ENCODE results near the gene RHBG. TPM values are rescaled to one million over a fixed set of nuclear protein-coding genes. Genes with fewer than 3 reads are reported as not detected.

Gene RHBG
- total RNA-seq, 1 experiment from 2014 or later: not detected

- H3K27me3 ChIP-seq (replicated peaks): peaks cover 12% of the 10 kb centered on the region
- no peak for DNase-seq (ENCODE audit: low read depth in 1 of 2, low spot score in 2 of 2)
Measured at GRCh38 chr1:156394835-156395461, 25.9 kb downstream of the RHBG start.

GRCh38 chr1:156399355-156400125 is 30.5 kb downstream of the RHBG start:
- no peaks in the 10 kb centered on the region for H3K9me3 ChIP-seq (replicated peaks)
- no peak overlapping the region for H3K4me3 ChIP-seq
- no peak overlapping the region for H3K27ac ChIP-seq
- H3K36me3 ChIP-seq: no peaks in the 10 kb centered on the region
- no peaks in the 10 kb centered on the region for H3K4me1 ChIP-seq (replicated peaks)
- H3K27me3 ChIP-seq (replicated peaks): peaks cover 12% of the 10 kb centered on the region
- no peak for DNase-seq (ENCODE audit: low read depth in 1 of 2, low spot score in 2 of 2)

More at GRCh38 chr1:156394835-156395461, 25.9 kb downstream of the RHBG start:
- Histone ChIP-seq H3K27ac (no peak overlapping the region), H3K9me3 (replicated peaks) (no peaks in the 10 kb centered on the region), H3K36me3 (no peaks in the 10 kb centered on the region), H3K4me1 (replicated peaks) (no peaks in the 10 kb centered on the region), H3K4me3 (no peak overlapping the region)

DNA sequence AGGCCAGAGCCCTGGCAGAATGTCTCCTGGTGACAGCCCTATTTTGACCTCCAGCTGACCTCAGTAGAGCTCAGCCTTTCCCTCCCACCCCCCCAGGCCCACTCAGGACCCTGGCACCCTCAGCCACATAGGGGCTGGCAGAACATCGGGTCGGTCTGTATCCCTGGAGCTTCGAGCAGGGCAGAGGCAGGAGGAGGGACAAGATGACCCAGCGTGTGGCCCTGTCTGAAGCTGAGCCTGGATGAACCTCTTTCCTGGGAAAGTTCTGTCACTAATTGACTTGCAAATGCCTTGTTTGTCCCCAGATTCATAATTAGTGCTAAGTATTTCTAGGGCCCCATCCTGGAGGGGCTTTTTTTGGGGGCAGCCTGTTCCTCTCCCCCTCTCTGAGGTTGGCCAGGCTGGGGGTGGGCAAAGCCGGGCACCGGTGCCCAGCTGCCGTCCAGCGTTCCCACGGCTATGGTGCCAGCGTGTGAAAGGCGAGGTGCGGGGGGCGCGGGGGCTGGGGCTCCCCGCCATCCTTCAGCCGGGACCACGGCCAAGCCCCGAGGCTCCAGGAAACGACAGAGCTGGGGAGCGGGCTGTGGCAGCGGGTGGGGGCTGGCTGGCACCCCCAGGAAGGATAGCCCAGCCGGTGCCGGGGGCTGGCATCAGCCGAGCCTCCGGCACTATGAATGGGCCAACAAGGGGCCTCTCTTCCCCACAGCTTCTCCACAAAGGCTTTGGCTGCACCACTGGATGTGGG is 31.4 kb downstream of the RHBG start:
- no peak for DNase-seq (ENCODE audit: low read depth in 1 of 2, low spot score in 2 of 2)
- no peaks in the 10 kb centered on the region for H3K4me1 ChIP-seq (replicated peaks)
- peaks cover 21% of the 10 kb centered on the region for H3K27me3 ChIP-seq (replicated peaks)

DNA sequence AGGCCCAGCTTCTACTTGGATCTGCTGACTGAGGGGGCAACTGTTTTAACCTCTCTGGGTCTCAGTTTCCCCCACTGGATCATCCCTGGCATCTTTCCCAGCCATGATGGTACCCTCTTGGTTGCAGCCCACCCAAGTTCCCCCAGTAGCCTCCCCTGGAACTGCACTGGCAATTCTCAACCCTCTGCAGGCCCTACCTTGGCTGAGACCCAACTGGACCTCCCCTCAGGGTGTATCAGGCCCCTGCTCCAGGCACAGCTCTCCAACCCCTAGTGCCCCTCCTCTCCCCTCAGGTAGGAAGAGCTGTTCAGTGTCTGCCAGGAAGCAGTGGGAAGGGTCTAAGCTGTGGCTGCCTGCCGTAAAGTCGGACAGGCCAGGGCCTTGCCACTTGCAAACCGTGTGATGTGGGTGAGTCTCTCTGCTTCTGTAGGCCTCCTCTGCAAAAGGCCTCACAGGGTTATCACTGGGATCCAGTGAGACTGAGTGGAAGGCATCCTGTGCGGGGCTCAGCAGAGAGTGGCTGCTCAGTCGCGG is 32.1 kb downstream of the RHBG start:
- no peak for DNase-seq (ENCODE audit: low read depth in 1 of 2, low spot score in 2 of 2)
- H3K4me3 ChIP-seq: no peak overlapping the region

More for the DNA sequence above, 31.4 kb downstream of the RHBG start:
- H3K27ac ChIP-seq: no peak overlapping the region
- no peak overlapping the region for H3K4me3 ChIP-seq
- H3K36me3 ChIP-seq: no peaks in the 10 kb centered on the region
- H3K9me3 ChIP-seq (replicated peaks): no peaks in the 10 kb centered on the region

DNA sequence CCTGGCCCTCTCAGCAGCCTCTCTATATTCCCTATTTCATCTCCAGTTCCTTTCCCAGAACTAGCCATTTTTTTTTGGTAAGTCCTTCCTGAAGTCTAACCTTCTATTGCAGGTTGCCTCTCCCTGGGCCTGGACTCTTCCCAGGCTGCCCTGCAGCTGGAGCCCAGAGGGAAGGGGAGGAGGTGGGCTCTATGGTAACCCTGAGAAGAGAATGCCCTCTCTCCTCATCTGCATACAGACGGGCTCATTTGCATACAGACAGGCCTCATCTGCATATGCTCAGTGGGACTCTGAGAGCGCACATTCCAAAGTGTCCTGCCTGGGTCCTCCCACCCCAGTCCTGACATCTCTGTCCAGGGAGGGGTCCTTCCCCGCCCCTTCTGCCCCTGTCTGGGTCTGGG is 32.7 kb downstream of the RHBG start:
- Histone ChIP-seq H3K27me3 (replicated peaks) (peaks cover 31% of the 10 kb centered on the region), H3K36me3 (no peaks in the 10 kb centered on the region), H3K4me3 (no peak overlapping the region), H3K27ac (no peak overlapping the region), H3K4me1 (replicated peaks) (no peaks in the 10 kb centered on the region), H3K9me3 (replicated peaks) (no peaks in the 10 kb centered on the region)
- no peak for DNase-seq (ENCODE audit: low read depth in 1 of 2, low spot score in 2 of 2)

More for the DNA sequence above, 32.1 kb downstream of the RHBG start:
- Histone ChIP-seq H3K27ac (no peak overlapping the region), H3K4me1 (replicated peaks) (no peaks in the 10 kb centered on the region), H3K36me3 (no peaks in the 10 kb centered on the region), H3K9me3 (replicated peaks) (no peaks in the 10 kb centered on the region), H3K27me3 (replicated peaks) (peaks cover 28% of the 10 kb centered on the region)

GRCh38 chr1:156402331-156403020 is 33.5 kb downstream of the RHBG start:
- H3K27ac ChIP-seq: no peak overlapping the region
- no peak for DNase-seq (ENCODE audit: low read depth in 1 of 2, low spot score in 2 of 2)
- H3K9me3 ChIP-seq (replicated peaks): no peaks in the 10 kb centered on the region
- no peaks in the 10 kb centered on the region for H3K36me3 ChIP-seq
- peaks cover 39% of the 10 kb centered on the region for H3K27me3 ChIP-seq (replicated peaks)
- no peak overlapping the region for H3K4me3 ChIP-seq
- H3K4me1 ChIP-seq (replicated peaks): no peaks in the 10 kb centered on the region

- Histone ChIP-seq H3K4me3 (no peak overlapping the region), H3K27me3 (replicated peaks) (peaks cover 57% of the 10 kb centered on the region), H3K36me3 (no peaks in the 10 kb centered on the region), H3K4me1 (replicated peaks) (no peaks in the 10 kb centered on the region), H3K9me3 (replicated peaks) (no peaks in the 10 kb centered on the region), H3K27ac (no peak overlapping the region)
- DNase-seq (ENCODE audit: low read depth in 1 of 2, low spot score in 2 of 2): no peak
Measured at GRCh38 chr1:156405670-156406069, 36.7 kb downstream of the RHBG start.

GRCh38 chr1:156406251-156406650 is 37.2 kb downstream of the RHBG start:
- Histone ChIP-seq H3K27ac (no peak overlapping the region), H3K27me3 (replicated peaks) (peaks cover 62% of the 10 kb centered on the region), H3K4me1 (replicated peaks) (no peaks in the 10 kb centered on the region), H3K4me3 (no peak overlapping the region), H3K36me3 (no peaks in the 10 kb centered on the region), H3K9me3 (replicated peaks) (no peaks in the 10 kb centered on the region)
- no peak for DNase-seq (ENCODE audit: low read depth in 1 of 2, low spot score in 2 of 2)

GRCh38 chr1:156407344-156407743 is 38.3 kb downstream of the RHBG start:
- Histone ChIP-seq H3K27ac (no peak overlapping the region), H3K36me3 (no peaks in the 10 kb centered on the region), H3K9me3 (replicated peaks) (no peaks in the 10 kb centered on the region), H3K4me3 (no peak overlapping the region), H3K27me3 (replicated peaks) (peaks cover 64% of the 10 kb centered on the region), H3K4me1 (replicated peaks) (no peaks in the 10 kb centered on the region)
- no peak for DNase-seq (ENCODE audit: low read depth in 1 of 2, low spot score in 2 of 2)

DNA sequence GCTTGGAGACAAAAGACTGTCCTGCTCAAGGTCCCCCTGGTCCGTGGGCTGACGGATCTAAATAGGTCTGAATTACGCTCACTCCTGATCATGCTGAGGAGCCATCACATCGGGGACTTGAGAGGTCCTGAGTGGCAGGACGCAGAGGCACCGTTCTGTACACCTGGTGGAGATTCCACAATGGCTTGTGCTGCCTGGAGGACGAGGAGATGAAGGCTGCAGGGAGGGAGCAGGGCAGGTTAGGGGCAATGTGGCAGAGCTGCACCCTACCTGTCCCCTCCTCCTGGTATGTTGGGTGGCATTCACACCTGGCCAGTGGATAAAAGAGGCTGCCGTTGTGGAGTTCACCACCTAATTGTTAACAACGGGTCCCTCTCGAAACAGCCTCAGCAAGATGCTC is 38.7 kb downstream of the RHBG start:
- no peak overlapping the region for H3K4me3 ChIP-seq
- H3K9me3 ChIP-seq (replicated peaks): no peaks in the 10 kb centered on the region
- H3K27me3 ChIP-seq (replicated peaks): peaks cover 64% of the 10 kb centered on the region
- no peaks in the 10 kb centered on the region for H3K4me1 ChIP-seq (replicated peaks)
- H3K27ac ChIP-seq: no peak overlapping the region
- H3K36me3 ChIP-seq: no peaks in the 10 kb centered on the region
- DNase-seq (ENCODE audit: low read depth in 1 of 2, low spot score in 2 of 2): no peak

DNA sequence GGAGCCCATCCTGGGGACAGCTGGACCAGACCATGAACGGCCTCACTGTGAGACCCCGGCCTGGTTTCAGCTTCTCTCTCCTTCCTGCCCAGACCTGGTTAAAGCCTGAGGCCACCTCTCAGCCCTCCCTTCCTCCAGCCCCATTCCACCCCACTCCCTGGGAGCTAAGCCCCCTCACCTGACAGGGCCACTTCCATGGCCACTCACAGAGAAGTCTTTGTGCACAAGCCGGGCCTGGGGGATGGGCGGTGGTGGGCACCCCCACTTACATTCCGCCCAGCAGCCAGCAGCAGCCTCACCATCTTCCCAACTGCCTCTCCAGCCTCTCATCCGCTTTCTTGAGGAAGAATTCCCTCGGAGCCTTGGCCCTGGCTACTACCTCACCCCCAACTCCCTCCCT is 40.4 kb downstream of the RHBG start:
- Histone ChIP-seq H3K4me3 (no peak overlapping the region), H3K4me1 (replicated peaks) (no peaks in the 10 kb centered on the region), H3K27me3 (replicated peaks) (peaks cover 58% of the 10 kb centered on the region), H3K36me3 (no peaks in the 10 kb centered on the region), H3K9me3 (replicated peaks) (no peaks in the 10 kb centered on the region), H3K27ac (no peak overlapping the region)
- no peak for DNase-seq (ENCODE audit: low read depth in 1 of 2, low spot score in 2 of 2)

- no peak overlapping the region for H3K4me3 ChIP-seq
- H3K27me3 ChIP-seq (replicated peaks): peaks cover 57% of the 10 kb centered on the region
- H3K36me3 ChIP-seq: no peaks in the 10 kb centered on the region
Measured at GRCh38 chr1:156410238-156410637, 41.2 kb downstream of the RHBG start.

GRCh38 chr1:156410740-156411139 is 41.7 kb downstream of the RHBG start:
- no peak for DNase-seq (ENCODE audit: low read depth in 1 of 2, low spot score in 2 of 2)
- no peak overlapping the region for H3K4me3 ChIP-seq
- no peaks in the 10 kb centered on the region for H3K9me3 ChIP-seq (replicated peaks)
- H3K36me3 ChIP-seq: no peaks in the 10 kb centered on the region
- peaks cover 53% of the 10 kb centered on the region for H3K27me3 ChIP-seq (replicated peaks)
- no peaks in the 10 kb centered on the region for H3K4me1 ChIP-seq (replicated peaks)
- no peak overlapping the region for H3K27ac ChIP-seq

More at GRCh38 chr1:156410238-156410637, 41.2 kb downstream of the RHBG start:
- no peak for DNase-seq (ENCODE audit: low read depth in 1 of 2, low spot score in 2 of 2)
- Histone ChIP-seq H3K9me3 (replicated peaks) (no peaks in the 10 kb centered on the region), H3K27ac (no peak overlapping the region), H3K4me1 (replicated peaks) (no peaks in the 10 kb centered on the region)
